Uterus (tissue), 4 donors: ENCODE measurements around the gene GALNT1. TPM values are rescaled to one million over a fixed set of nuclear protein-coding genes. Genes with fewer than 3 reads are reported as not detected.

Experiments
- DNase-seq, 2 donors: peaks; one replicate each; pipeline ENCODE4 v3.0.0-alpha.2; 2019 to 2020
- H3K27ac ChIP-seq, 2 donors: fragments of 200-600 bp; sonication (generic); 1 replicate in 1 of 2; 2 replicates in 1 of 2; pipeline ENCODE4 v1.5.1; 2016 to 2018
- H3K27me3 ChIP-seq, 2 donors: fragments of 200-600 bp; sonication (generic); one replicate each; pipeline ENCODE4 v1.5.1; 2018 to 2019; ENCODE audit warnings: control low read depth in 1 of 2
- H3K36me3 ChIP-seq, 2 donors: fragments of 200-600 bp; sonication (generic); one replicate each; pipeline ENCODE4 v1.5.1; 2019; ENCODE audit warnings: control low read depth in 1 of 2
- H3K4me1 ChIP-seq, 2 donors: fragments of 200-600 bp; sonication (generic); one replicate each; pipeline ENCODE4 v1.5.1; 2018 to 2019; ENCODE audit warnings: control low read depth in 1 of 2
- H3K4me3 ChIP-seq, 2 donors: fragments of 200-600 bp; sonication (generic); 1 replicate in 1 of 2; 2 replicates in 1 of 2; pipeline ENCODE4 v1.5.1; 2018 to 2019; ENCODE audit warnings: mild to moderate bottlenecking in 1 of 2
- H3K9me3 ChIP-seq, 2 donors: fragments of 200-600 bp; sonication (generic); one replicate each; pipeline ENCODE4 v1.5.1; 2019; ENCODE audit warnings: control low read depth in 1 of 2
- CTCF ChIP-seq, 4 experiments: fragments of 200-600 bp in 2 of 4; fragments of 450-650 bp in 2 of 4; sonication (generic) in 2 of 4; IDR thresholded peaks; one replicate each; pipeline ENCODE4 v1.5.1; 2016 to 2019; ENCODE audit warnings: antibody characterized with exemption in 4 of 4, mild to moderate bottlenecking in 2 of 4, moderate library complexity in 1 of 4
- POLR2A ChIP-seq, 2 donors: fragments of 450-650 bp; IDR thresholded peaks; one replicate each; pipeline ENCODE4 v1.6.1; 2016; ENCODE audit warnings: antibody characterized with exemption in 2 of 2, mild to moderate bottlenecking in 1 of 2, moderate library complexity in 1 of 2
- intact Hi-C: fragments of 100-400 bp; cut with DNase I; formaldehyde crosslinking; loops from one replicate; pipeline ENCODE4 v1.15.1; 2023; ENCODE audit warnings: low total_unique reads
- total RNA-seq, 4 donors: library from RNA; depleted of rRNA in 3 of 4; stranded (reverse); fragments of >200 nt in 3 of 4; gene quantifications; one replicate each; pipeline versions ENCODE4 v1.1.0 to v1.2.4, GENCODE V29; 2014 to 2023
- donor health status: DM: yes; HTN: yes; CAD: no.

The GALNT1 gene
- total RNA-seq, 4 donors from 2014 or later = 13.6 to 98.2 (median 33.3) TPM

- no peak overlapping the region for H3K27ac ChIP-seq
Observed at GRCh38 chr18:35618696-35619095, 37.2 kb downstream of the GALNT1 start.

GRCh38 chr18:35619464-35619863, 37.9 kb downstream of the GALNT1 start:
- Histone ChIP-seq H3K4me1 (no peaks in the 10 kb centered on the region), H3K27ac (no peak overlapping the region), H3K9me3 (no peaks in the 10 kb centered on the region), H3K4me3 (no peak overlapping the region), H3K27me3 (no peaks in the 10 kb centered on the region), H3K36me3 (no peaks in the 10 kb centered on the region)
- intact Hi-C loops = no loop called here
- TF ChIP-seq CTCF (IDR thresholded peaks at IDR 0.05) (no peak), POLR2A (IDR thresholded peaks at IDR 0.05) (no peak)
- no peak for DNase-seq

More at GRCh38 chr18:35618696-35619095, 37.2 kb downstream of the GALNT1 start:
- no peaks in the 10 kb centered on the region for H3K36me3 ChIP-seq
- DNase-seq = no peak
- no peaks in the 10 kb centered on the region for H3K27me3 ChIP-seq
- no peaks in the 10 kb centered on the region for H3K4me1 ChIP-seq
- intact Hi-C loops = no loop called here
- no peak overlapping the region for H3K4me3 ChIP-seq
- TF ChIP-seq POLR2A (IDR thresholded peaks at IDR 0.05) (no peak), CTCF (IDR thresholded peaks at IDR 0.05) (no peak)
- H3K9me3 ChIP-seq = no peaks in the 10 kb centered on the region

- H3K4me3 ChIP-seq = no peak overlapping the region
- H3K27me3 ChIP-seq = no peaks in the 10 kb centered on the region
- intact Hi-C loops = no loop called here
- H3K9me3 ChIP-seq = no peaks in the 10 kb centered on the region
- no peaks in the 10 kb centered on the region for H3K4me1 ChIP-seq
- TF ChIP-seq CTCF (IDR thresholded peaks at IDR 0.05) = no peak
- DNase-seq = no peak
- H3K27ac ChIP-seq = no peak overlapping the region
- H3K36me3 ChIP-seq = no peaks in the 10 kb centered on the region
Observed at GRCh38 chr18:35619941-35620340, 38.4 kb downstream of the GALNT1 start.

GRCh38 chr18:35620765-35621164, 39.2 kb downstream of the GALNT1 start:
- H3K4me3 ChIP-seq = no peak overlapping the region
- H3K4me1 ChIP-seq = no peaks in the 10 kb centered on the region
- intact Hi-C loops = no loop called here

GRCh38 chr18:35623255-35623654, 41.7 kb downstream of the GALNT1 start:
- no peak for DNase-seq
- Histone ChIP-seq H3K27me3 (no peaks in the 10 kb centered on the region), H3K4me1 (no peaks in the 10 kb centered on the region), H3K4me3 (no peak overlapping the region), H3K27ac (no peak overlapping the region), H3K9me3 (no peaks in the 10 kb centered on the region), H3K36me3 (no peaks in the 10 kb centered on the region)
- intact Hi-C loops = no loop called here
- TF ChIP-seq POLR2A (IDR thresholded peaks at IDR 0.05) = no peak
- no peak for TF ChIP-seq CTCF (IDR thresholded peaks at IDR 0.05)

More at GRCh38 chr18:35620765-35621164, 39.2 kb downstream of the GALNT1 start:
- TF ChIP-seq POLR2A (IDR thresholded peaks at IDR 0.05) (no peak), CTCF (IDR thresholded peaks at IDR 0.05) (no peak)
- Histone ChIP-seq H3K9me3 (no peaks in the 10 kb centered on the region), H3K36me3 (no peaks in the 10 kb centered on the region), H3K27me3 (no peaks in the 10 kb centered on the region), H3K27ac (no peak overlapping the region)
- no peak for DNase-seq
